HEK293 (cell line): Measurements from ENCODE around the gene UNC13A.

Experiments
- KLF8 ChIP-seq: fragments of 450-650 bp; formaldehyde crosslinking; IDR thresholded peaks from 2 replicates; pipeline ENCODE4 v1.5.1; 2016; ENCODE audit warnings: missing biosample characterization, missing genetic modification characterization
- YY1 ChIP-seq: fragments of 450-650 bp; formaldehyde crosslinking; IDR thresholded peaks from 2 replicates; pipeline ENCODE4 v1.5.1; 2018; ENCODE audit warnings: missing biosample characterization, missing genetic modification characterization
- ZBTB21 ChIP-seq: fragments of 450-650 bp; formaldehyde crosslinking; IDR thresholded peaks from 2 replicates; pipeline ENCODE4 v1.5.1; 2017; ENCODE audit warnings: missing biosample characterization, missing genetic modification characterization
- ZNF23 ChIP-seq: fragments of 450-650 bp; formaldehyde crosslinking; IDR thresholded peaks from 2 replicates; pipeline ENCODE4 v1.5.1; 2016; ENCODE audit warnings: missing biosample characterization, missing genetic modification characterization, borderline replicate concordance
- ZNF248 ChIP-seq: fragments of 450-650 bp; formaldehyde crosslinking; IDR thresholded peaks from 2 replicates; pipeline ENCODE4 v1.5.1; 2017; ENCODE audit warnings: missing biosample characterization, missing genetic modification characterization
- ZNF426 ChIP-seq: fragments of 450-650 bp; formaldehyde crosslinking; IDR thresholded peaks from 2 replicates; pipeline ENCODE4 v1.5.1; 2017; ENCODE audit warnings: missing biosample characterization, missing genetic modification characterization, mild to moderate bottlenecking, inconsistent platforms, moderate library complexity
- ZNF670 ChIP-seq: fragments of 450-650 bp; formaldehyde crosslinking; IDR thresholded peaks from 2 replicates; pipeline ENCODE4 v1.5.1; 2016; ENCODE audit warnings: missing biosample characterization, missing genetic modification characterization, low read depth
- ZNF785 ChIP-seq: fragments of 450-650 bp; formaldehyde crosslinking; IDR thresholded peaks from 2 replicates; pipeline ENCODE4 v1.5.1; 2016; ENCODE audit warnings: missing biosample characterization, missing genetic modification characterization
- TF ChIP-seq, protein P1 (sequence below): fragments of 450-650 bp; formaldehyde crosslinking; IDR thresholded peaks from 2 replicates; pipeline ENCODE4 v1.5.1; 2016; ENCODE audit warnings: missing biosample characterization, missing genetic modification characterization
- TF ChIP-seq, protein P2 (sequence below): fragments of 450-650 bp; formaldehyde crosslinking; IDR thresholded peaks from 2 replicates; pipeline ENCODE4 v1.5.1; 2016; ENCODE audit warnings: missing biosample characterization, missing genetic modification characterization, borderline replicate concordance
- TF ChIP-seq, protein P3 (sequence below): fragments of 450-650 bp; formaldehyde crosslinking; conservative IDR thresholded peaks from 2 replicates; pipeline ENCODE4 v1.5.1; 2016; ENCODE audit warnings: low read depth, missing biosample characterization, missing genetic modification characterization
- TF ChIP-seq, protein P4 (sequence below): fragments of 450-650 bp; formaldehyde crosslinking; IDR thresholded peaks from 2 replicates; pipeline ENCODE4 v1.5.1; 2016; ENCODE audit warnings: missing biosample characterization, missing genetic modification characterization
- TF ChIP-seq, protein P5 (sequence below): fragments of 450-650 bp; formaldehyde crosslinking; IDR thresholded peaks from 2 replicates; pipeline ENCODE4 v1.5.1; 2016; ENCODE audit warnings: missing biosample characterization, missing genetic modification characterization, low read depth

DNA sequence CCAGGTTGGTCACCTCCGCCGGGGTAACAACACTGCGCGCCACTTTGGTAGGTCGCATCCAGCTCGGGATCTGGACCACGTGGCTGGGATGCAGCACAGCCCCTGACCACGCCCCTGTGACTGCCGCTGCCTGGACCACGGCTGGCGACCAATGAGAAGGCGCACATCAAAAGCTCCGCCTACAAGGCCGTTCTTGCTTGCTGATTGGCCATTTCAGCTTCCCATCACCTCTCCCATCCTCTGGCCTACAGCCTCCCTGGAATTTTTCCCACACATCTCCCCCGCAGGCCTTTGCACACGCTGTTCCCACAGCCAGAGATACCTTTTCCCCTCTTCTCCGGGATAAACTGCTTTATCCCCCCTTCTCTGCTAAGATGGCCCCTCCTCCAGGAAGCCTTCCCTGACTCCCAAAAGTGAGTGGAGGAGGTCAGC, 18.6 kb upstream of the UNC13A start:
- TF ChIP-seq, protein P1, sequence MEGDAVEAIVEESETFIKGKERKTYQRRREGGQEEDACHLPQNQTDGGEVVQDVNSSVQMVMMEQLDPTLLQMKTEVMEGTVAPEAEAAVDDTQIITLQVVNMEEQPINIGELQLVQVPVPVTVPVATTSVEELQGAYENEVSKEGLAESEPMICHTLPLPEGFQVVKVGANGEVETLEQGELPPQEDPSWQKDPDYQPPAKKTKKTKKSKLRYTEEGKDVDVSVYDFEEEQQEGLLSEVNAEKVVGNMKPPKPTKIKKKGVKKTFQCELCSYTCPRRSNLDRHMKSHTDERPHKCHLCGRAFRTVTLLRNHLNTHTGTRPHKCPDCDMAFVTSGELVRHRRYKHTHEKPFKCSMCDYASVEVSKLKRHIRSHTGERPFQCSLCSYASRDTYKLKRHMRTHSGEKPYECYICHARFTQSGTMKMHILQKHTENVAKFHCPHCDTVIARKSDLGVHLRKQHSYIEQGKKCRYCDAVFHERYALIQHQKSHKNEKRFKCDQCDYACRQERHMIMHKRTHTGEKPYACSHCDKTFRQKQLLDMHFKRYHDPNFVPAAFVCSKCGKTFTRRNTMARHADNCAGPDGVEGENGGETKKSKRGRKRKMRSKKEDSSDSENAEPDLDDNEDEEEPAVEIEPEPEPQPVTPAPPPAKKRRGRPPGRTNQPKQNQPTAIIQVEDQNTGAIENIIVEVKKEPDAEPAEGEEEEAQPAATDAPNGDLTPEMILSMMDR = no peak
- TF ChIP-seq YY1 (tag by site-specific recombination) (no peak), ZNF670 (no peak), KLF8 (tag by site-specific recombination) (no peak), ZNF248 (tag by site-specific recombination) (no peak), ZNF426 (tag by site-specific recombination) (no peak), ZBTB21 (tag by site-specific recombination) (no peak), ZNF23 (tag by site-specific recombination) (no peak), ZNF785 (tag by site-specific recombination) (no peak)
- TF ChIP-seq, protein P2, sequence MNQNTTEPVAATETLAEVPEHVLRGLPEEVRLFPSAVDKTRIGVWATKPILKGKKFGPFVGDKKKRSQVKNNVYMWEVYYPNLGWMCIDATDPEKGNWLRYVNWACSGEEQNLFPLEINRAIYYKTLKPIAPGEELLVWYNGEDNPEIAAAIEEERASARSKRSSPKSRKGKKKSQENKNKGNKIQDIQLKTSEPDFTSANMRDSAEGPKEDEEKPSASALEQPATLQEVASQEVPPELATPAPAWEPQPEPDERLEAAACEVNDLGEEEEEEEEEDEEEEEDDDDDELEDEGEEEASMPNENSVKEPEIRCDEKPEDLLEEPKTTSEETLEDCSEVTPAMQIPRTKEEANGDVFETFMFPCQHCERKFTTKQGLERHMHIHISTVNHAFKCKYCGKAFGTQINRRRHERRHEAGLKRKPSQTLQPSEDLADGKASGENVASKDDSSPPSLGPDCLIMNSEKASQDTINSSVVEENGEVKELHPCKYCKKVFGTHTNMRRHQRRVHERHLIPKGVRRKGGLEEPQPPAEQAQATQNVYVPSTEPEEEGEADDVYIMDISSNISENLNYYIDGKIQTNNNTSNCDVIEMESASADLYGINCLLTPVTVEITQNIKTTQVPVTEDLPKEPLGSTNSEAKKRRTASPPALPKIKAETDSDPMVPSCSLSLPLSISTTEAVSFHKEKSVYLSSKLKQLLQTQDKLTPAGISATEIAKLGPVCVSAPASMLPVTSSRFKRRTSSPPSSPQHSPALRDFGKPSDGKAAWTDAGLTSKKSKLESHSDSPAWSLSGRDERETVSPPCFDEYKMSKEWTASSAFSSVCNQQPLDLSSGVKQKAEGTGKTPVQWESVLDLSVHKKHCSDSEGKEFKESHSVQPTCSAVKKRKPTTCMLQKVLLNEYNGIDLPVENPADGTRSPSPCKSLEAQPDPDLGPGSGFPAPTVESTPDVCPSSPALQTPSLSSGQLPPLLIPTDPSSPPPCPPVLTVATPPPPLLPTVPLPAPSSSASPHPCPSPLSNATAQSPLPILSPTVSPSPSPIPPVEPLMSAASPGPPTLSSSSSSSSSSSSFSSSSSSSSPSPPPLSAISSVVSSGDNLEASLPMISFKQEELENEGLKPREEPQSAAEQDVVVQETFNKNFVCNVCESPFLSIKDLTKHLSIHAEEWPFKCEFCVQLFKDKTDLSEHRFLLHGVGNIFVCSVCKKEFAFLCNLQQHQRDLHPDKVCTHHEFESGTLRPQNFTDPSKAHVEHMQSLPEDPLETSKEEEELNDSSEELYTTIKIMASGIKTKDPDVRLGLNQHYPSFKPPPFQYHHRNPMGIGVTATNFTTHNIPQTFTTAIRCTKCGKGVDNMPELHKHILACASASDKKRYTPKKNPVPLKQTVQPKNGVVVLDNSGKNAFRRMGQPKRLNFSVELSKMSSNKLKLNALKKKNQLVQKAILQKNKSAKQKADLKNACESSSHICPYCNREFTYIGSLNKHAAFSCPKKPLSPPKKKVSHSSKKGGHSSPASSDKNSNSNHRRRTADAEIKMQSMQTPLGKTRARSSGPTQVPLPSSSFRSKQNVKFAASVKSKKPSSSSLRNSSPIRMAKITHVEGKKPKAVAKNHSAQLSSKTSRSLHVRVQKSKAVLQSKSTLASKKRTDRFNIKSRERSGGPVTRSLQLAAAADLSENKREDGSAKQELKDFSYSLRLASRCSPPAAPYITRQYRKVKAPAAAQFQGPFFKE = no peak
- TF ChIP-seq, protein P3, sequence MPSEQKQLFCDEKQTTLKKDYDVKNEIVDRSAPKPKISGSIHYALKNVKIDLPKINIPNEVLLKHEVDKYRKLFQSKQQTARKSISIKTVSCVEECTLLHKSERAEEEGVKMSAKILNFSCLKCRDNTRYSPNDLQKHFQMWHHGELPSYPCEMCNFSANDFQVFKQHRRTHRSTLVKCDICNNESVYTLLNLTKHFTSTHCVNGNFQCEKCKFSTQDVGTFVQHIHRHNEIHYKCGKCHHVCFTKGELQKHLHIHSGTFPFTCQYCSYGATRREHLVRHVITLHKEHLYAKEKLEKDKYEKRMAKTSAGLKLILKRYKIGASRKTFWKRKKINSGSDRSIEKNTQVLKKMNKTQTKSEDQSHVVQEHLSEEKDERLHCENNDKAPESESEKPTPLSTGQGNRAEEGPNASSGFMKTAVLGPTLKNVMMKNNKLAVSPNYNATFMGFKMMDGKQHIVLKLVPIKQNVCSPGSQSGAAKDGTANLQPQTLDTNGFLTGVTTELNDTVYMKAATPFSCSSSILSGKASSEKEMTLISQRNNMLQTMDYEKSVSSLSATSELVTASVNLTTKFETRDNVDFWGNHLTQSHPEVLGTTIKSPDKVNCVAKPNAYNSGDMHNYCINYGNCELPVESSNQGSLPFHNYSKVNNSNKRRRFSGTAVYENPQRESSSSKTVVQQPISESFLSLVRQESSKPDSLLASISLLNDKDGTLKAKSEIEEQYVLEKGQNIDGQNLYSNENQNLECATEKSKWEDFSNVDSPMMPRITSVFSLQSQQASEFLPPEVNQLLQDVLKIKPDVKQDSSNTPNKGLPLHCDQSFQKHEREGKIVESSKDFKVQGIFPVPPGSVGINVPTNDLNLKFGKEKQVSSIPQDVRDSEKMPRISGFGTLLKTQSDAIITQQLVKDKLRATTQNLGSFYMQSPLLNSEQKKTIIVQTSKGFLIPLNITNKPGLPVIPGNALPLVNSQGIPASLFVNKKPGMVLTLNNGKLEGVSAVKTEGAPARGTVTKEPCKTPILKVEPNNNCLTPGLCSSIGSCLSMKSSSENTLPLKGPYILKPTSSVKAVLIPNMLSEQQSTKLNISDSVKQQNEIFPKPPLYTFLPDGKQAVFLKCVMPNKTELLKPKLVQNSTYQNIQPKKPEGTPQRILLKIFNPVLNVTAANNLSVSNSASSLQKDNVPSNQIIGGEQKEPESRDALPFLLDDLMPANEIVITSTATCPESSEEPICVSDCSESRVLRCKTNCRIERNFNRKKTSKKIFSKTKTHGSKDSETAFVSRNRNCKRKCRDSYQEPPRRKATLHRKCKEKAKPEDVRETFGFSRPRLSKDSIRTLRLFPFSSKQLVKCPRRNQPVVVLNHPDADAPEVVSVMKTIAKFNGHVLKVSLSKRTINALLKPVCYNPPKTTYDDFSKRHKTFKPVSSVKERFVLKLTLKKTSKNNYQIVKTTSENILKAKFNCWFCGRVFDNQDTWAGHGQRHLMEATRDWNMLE (tag by site-specific recombination) = no peak
- TF ChIP-seq, protein P4, sequence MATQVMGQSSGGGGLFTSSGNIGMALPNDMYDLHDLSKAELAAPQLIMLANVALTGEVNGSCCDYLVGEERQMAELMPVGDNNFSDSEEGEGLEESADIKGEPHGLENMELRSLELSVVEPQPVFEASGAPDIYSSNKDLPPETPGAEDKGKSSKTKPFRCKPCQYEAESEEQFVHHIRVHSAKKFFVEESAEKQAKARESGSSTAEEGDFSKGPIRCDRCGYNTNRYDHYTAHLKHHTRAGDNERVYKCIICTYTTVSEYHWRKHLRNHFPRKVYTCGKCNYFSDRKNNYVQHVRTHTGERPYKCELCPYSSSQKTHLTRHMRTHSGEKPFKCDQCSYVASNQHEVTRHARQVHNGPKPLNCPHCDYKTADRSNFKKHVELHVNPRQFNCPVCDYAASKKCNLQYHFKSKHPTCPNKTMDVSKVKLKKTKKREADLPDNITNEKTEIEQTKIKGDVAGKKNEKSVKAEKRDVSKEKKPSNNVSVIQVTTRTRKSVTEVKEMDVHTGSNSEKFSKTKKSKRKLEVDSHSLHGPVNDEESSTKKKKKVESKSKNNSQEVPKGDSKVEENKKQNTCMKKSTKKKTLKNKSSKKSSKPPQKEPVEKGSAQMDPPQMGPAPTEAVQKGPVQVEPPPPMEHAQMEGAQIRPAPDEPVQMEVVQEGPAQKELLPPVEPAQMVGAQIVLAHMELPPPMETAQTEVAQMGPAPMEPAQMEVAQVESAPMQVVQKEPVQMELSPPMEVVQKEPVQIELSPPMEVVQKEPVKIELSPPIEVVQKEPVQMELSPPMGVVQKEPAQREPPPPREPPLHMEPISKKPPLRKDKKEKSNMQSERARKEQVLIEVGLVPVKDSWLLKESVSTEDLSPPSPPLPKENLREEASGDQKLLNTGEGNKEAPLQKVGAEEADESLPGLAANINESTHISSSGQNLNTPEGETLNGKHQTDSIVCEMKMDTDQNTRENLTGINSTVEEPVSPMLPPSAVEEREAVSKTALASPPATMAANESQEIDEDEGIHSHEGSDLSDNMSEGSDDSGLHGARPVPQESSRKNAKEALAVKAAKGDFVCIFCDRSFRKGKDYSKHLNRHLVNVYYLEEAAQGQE = no peak
- TF ChIP-seq, protein P5, sequence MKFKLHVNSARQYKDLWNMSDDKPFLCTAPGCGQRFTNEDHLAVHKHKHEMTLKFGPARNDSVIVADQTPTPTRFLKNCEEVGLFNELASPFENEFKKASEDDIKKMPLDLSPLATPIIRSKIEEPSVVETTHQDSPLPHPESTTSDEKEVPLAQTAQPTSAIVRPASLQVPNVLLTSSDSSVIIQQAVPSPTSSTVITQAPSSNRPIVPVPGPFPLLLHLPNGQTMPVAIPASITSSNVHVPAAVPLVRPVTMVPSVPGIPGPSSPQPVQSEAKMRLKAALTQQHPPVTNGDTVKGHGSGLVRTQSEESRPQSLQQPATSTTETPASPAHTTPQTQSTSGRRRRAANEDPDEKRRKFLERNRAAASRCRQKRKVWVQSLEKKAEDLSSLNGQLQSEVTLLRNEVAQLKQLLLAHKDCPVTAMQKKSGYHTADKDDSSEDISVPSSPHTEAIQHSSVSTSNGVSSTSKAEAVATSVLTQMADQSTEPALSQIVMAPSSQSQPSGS (tag by site-specific recombination) = no peak
